ENCODE results near the gene AGGF1.
A peak's percentile ranks its signal among the peaks of the same experiment; 100 is the strongest.
"Not testable (repeated sequence)": the region's sequence is repeated elsewhere in the genome, so short reads cannot be mapped to it uniquely, and the experiment has no call there.

The AGGF1 gene

DNA sequence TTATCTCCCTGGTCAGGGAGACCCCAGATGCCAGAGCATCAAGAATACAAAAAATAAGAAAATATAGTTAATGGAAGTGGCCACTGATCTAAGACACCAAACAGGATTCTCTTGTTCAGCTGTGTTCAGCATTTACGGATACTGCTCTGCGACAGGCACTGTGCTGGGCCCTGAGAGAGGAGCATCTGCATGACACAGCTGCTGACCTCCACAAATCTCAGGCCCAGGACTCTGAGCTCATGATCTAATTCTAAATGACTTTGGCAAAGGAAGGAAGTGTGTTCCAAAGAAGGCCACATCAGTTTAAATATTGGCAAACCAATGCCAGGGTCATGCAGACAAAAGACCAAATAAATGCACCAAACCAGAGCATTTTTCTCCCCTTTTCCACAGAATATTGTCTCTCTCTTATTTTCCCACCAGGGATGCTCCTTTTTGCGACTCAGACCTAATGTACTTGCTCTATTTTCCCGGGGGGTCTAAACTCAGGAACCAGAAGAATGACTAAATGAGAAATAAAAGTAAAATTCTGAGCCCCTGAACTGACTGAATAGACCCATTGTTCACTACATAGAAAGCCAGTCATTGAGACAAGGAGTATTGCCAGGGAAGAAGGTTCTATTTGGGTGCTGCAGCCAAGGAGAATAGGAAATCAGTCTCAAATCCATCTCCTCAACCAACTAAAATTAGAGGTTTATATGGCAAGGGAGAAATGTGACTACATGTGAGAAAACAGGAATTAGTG is 1.4 kb upstream of the AGGF1 start:
- no peak for DNase-seq

DNA sequence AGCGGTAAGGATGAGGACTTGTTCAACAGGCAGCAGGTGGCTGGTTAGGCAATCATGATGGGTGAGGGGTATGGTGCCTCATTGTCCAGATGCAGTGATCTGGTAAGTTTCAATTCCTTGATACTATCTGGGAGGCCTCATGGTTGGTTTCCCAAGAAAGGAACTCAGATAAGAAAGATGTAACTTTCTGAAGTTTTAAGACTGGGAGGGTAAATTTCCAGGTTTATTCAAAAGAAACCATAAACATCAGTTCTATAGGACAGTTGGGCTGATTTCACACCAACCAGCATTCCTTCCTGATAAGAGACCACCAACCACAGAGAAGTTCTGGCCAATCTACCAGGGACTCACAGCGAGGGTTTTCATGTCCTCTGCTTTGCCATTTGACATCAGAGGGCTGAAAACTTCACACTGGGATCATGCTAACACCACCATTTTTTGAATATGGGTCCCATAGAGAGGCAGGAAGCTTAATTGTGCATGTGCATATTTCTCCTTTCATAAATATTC is 773 bp upstream of the AGGF1 start:
- no peak for DNase-seq

DNA sequence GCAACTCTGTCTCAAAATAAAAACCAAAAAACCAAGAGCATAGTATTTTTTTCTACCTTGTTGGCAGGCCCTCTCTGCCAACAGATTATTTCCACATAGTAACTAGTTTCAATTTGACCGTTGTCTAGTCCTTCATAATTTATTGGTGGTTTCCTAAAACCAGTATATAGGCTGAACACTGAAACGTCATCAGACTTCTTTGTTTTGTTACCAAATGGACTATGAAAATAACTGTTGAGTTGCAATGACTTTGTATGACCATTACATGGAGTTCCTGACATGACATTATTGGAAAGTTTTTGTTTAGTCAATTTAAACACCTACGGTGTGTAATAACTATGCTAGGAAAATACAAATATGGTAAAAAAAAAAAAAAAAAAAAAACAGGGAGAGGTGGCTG is 1.7 kb downstream of the AGGF1 start:
- DNase-seq = no peak

DNA sequence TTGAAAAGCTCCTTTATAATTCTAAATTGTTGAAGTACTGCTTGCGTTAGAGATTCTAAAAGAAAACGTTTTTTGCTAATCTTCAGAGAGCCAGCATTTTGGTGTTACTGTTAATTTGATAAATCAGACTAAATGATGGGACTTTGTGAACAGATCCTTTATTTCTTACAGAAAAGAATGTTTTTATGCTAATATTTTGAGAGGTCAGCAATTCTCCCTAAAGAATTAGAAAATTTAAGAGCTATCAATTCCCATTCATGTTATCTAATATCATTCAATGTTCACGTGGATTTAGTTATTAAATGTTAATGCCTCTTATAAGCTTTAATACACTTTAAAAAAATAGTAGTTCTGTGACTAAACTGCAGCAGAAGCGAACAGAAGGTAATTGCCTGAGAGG is 2.4 kb downstream of the AGGF1 start:
- no peak for DNase-seq

DNA sequence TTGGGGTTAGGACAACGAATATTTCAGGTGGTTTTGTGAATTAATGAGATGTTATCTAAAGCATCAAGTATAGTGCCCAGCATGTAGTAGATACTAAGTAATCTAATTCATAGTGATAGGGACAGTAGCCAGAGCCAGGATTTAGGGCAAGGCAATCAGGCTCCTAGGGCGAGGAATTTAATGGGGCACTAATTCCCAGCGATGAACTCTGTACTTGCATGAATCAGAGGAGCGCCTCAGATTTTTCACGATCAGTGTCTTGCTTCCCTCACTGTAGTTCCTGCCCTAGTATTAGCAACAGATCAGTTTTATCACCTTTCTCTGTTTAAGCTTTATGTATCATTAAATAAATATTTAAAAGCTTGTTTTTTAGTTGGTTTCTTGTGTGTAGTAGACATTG is 3.1 kb downstream of the AGGF1 start:
- DNase-seq = no peak

DNA sequence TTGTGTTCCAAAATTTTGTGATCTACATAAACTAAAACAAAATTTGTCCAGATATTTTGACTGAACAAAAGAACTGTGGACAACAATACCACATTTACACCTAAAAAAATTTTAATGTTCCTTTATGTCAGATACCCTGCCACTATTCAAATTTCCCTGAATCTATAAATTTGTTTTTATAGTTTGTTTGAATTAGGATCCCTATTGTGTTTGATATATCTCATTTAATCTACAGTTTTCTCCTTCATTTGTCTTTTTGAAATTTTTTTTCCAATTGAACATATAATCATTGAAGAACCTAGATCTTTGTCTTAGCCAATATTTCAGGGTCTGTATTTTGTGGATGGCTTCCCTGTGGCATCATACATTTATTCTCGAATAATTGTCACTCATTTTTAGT is 5.7 kb downstream of the AGGF1 start:
- DNase-seq = no peak

DNA sequence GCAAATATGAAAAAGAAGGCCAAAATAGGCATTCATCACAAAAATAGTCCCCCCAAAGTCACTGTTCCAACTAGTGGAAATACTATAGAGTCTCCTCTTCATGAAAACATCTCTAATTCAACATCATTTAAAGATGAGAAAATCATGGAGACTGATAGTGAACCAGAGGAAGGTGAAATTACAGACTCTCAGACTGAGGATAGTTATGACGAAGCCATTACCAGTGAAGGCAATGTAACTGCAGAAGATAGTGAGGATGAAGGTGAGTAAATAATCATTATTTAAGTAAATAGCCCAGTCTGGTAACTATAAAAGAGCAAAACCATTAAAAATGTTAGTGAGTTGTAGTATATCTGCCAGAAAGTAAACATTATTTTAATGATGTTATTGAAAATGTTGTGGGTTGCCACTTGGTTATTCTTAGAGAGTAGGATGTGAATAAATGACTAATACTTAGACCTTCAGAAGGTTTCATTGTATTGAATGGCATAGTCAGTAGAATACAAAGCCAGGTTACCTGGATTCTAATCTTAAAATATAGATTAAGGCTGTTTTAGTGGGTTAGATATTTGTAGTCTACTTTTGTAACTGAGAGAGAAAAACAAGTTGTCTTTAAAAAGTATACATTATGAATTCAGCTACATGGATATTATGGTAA is 16.3 kb downstream of the AGGF1 start:
- DNase-seq = no peak

DNA sequence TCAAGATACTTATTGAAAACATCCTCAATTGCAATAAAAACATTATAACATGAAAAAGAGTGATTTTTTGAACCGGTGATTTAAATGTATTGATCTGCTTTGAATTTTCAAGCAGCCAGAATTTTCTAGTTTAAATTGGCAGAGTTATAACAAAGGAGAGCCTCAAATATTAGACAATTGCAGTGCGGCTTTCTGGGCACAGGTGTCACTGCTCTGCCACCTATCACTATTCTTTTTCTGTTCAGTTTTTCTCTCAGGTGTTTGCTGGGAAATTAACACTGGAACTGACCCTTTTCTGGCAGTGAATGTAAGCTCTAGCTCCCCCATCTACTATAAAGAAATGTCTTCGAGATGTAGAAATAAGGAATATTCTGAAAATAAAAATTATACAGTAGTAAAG is 33.8 kb downstream of the AGGF1 start:
- no peak for DNase-seq

DNA sequence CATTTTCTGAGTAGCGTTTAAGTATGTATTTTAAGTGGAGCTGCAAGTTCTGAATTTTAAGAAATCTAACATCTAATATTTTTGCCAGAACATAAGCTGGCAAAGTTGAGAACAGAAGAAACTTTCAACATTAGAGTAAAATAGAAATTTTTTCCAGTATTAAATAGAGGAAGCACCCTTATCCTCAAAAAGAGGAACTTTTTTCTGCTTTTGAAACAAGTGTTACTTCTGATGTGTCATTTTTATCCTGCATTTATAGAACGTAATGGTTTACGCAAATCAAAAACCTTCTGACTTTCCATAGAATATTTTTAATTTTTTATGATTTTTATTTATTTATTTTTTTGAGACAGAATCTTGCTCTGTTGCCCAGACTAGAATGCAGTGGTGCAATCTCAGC is 35.1 kb downstream of the AGGF1 start:
- DNase-seq = no peak

DNA sequence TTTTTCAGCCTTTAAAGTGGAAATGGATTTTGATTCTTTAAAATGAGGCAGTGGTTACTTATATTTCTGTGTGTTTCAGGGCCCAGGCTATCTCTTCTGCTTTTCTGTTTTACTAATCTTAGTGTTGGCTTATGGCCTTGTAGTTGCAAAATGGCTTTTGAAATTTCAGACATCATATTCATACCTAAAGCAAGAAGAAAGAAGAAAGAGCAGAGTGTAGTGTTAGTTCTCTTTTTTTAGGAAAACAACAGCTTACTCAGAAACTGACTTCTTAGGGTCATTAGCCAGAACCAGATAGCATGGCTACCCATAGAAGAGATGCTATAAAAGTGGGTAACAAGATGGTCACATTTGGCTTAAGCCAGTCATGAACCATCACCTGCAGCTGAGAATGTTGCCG is 36.0 kb downstream of the AGGF1 start:
- DNase-seq = no peak

DNA sequence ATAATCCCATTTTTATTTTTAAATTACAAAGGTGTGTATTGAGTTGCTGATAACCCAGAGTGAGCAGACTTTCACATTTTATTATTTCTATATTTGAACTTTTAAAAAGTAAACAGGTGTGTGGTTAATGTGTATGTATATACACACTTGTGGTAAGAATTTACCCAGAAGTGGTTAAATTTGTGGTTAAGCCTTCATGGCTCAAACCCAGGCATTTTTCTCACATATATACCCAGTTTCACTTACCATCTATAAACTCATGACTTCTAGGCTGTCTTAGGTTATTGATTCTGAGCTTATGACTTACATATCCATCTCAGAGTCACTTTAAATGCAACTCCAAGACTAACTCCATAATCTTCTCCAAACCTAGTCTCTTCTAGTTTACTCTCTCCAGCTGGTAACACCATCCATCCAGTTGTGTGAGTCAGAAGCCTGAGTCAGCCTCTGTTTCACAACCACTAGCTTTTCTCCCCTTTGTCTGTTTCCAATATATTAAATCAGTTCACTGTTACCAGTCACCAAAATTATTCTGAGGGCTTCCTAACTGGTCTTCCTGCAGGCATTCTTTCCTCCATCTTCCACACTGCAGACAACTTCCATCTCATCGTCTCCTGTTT is 36.7 kb downstream of the AGGF1 start:
- no peak for DNase-seq

DNA sequence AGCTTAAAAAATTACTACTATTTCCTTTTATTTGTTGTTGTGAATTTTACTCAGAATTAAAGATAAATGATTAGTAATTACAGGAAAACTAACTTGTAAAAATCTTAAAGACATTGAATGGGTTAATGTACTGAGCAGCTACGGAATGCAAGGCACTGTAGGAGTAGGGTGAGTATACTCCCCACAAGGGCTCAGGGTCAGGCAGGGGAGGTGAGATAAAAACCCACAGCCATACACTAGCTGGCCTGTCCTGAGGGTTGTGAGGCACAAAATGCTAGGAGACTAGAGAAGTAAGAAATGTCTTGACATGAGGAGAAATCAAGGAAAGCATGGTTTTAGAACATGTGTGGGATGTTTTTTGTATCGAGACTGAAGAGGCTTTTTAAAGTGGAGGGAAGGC is 43.5 kb downstream of the AGGF1 start:
- no peak for DNase-seq

DNA sequence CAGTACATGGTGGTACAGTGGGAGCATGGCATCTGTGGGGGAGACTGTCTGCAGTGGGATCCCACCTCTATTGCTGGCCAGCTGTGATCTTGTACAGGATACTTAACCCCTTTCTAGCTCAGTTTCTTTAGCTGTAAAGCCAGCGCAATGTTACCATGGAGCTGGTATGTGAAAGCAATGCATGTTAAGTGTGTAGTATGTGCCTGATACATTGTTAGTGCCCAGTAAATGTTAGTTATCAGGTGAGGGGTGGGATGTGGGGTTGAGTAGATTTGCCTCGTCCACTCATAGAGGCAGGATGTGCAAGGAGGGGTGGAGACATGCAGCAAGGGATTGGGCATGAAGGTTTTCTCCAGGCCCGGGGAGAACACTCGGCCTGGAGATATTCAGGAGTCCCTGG is 44.5 kb downstream of the AGGF1 start:
- DNase-seq = no peak

DNA sequence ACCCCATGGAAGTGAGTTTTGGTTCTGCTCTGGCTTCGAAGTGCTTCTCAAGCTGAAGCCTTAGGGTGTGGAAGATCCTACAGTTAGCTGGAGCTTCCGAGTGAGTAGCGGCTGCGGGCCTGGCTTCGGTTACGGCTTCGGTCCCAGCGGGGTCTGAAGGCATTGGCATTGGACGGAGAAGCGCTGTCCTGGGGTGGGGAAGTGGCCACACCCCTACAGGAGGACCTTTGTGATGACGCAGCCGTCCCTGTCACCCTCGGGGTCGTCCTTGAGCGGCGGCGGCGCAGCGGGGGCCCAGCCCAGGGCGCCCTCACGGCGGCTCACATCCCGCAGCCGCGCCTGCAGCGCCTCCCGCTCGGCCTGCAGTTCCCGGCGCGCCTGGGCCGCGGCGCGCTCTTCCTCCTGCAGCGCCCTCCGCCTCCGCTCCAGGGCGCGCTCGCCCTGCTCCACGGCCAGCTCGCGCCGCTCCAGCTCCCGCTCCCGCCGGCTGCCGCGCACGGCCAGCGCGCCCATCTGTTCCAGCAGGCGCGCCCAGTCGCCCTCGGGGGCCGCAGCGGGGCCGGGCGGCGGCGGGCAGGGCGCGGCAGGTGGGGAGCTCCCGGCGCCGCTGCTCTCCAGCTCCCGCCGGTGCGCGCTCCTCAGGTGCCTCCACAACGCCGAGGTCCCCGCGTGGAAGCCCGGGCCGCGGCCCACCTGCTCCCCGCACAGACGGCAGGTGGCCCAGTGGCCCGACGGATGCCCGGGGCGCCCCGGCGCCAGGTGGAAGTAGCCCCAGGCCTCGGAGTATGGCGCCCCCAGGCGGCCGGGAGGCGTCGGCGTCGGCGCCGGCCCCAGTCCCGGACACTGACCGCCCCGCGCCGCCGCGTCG is 47.0 kb downstream of the AGGF1 start:
- DNase-seq = no peak

DNA sequence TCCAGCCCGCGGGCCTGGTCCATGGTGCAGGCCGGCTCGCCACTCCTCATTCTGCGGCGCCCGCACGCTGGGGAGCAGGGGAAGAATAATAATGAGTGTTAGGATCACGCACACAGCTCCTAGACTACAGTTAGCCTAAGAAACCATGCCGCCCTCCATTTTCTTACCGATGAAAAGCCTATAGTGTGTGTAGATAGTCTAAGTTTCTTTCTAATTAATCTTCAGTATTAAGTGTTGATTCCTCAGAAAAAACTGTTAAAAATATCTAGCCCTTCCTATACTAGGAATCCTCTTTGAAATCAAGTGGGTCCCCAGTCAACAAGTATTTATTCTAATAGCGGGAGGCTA is 47.6 kb downstream of the AGGF1 start:
- no peak for DNase-seq

DNA sequence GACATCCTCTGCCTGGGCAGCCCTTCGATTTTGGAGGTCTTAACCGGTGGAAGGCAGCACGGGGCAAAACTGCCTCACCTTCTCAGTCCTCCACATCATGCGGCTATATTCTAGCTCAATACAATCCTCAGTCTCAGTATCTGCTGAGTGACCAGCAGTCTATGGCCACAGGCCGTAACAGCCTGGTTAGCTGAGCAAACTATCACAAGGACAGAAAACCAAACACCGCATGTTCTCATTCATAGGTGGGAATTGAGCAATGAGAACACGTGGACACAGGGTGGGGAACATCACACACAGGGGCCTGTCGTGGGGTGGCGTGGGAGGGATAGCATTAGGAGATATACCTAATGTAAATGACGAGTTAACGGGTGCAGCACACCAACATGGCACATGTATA is 50.3 kb downstream of the AGGF1 start:
- DNase-seq = not testable (repeated sequence)

DNA sequence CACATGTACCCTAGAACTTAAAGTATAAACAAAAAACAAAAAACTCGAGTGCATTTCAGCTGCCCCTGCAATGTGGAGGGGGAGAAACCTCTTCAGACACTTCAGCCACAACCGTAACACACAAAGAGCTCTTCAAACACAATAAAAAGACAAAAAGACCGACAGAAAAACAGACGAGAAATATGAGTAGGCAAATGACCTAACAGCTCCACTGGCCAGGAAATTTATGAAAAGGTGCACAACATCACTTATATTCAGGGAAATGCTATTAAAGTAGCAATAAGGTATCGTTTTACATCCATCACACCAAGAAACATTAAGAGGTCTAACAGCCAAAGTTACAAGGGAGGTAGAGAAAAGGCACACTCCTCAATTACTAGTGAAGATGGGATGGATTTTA is 50.7 kb downstream of the AGGF1 start:
- DNase-seq = no peak

DNA sequence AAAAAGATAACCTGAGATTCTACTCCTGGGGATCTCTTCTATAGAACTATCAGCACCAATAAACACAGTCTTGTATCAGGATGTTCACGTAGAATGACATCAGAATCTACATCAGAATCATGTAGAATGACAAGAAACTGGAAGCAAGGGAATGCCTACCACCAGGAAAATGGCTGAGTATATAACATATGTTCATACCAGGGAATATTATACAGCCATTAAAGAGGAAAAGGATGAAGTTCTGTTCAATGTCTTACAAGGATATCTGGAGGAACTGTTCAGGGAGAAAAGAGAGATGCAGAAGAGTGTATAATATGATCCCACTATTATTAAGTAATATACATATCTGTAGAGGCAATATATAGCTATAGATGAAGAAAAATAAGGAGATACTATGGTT is 52.1 kb downstream of the AGGF1 start:
- no peak for DNase-seq

DNA sequence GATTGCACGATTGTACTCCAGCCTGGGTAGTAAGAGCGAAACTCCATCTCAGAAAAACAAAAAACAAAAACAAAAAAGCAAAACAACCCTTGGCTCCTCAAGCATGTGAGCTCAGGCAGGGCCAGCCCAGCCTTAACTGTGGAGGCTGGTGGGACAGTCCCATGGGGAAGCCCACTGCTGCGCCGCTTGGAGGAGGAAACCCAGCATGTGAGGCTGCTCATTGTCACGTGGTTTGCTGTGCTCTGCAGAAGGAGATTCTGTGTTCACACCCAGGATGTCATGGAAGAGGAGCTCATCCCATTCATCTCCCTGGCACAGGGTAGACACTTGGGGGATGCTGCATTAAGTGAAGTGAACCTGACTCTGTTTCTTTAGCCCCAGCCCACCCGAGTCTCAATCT is 52.9 kb downstream of the AGGF1 start:
- no peak for DNase-seq

DNA sequence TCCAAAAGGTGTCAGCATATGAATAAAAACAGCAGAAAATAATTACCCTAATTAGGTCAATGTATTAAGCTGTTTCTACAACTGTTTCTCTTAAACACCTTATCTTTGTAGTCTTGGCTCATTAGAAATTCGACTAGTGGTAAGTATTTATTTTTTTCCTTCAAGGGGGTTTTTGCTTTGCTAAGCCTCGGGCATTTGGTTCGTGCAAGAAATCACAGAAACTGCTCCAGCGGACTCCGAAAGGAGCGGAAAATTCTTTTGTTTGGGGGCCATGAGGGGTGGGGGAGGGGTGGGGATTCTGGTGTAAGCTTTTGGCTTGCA is 56.1 kb downstream of the AGGF1 start:
- DNase-seq = no peak

DNA sequence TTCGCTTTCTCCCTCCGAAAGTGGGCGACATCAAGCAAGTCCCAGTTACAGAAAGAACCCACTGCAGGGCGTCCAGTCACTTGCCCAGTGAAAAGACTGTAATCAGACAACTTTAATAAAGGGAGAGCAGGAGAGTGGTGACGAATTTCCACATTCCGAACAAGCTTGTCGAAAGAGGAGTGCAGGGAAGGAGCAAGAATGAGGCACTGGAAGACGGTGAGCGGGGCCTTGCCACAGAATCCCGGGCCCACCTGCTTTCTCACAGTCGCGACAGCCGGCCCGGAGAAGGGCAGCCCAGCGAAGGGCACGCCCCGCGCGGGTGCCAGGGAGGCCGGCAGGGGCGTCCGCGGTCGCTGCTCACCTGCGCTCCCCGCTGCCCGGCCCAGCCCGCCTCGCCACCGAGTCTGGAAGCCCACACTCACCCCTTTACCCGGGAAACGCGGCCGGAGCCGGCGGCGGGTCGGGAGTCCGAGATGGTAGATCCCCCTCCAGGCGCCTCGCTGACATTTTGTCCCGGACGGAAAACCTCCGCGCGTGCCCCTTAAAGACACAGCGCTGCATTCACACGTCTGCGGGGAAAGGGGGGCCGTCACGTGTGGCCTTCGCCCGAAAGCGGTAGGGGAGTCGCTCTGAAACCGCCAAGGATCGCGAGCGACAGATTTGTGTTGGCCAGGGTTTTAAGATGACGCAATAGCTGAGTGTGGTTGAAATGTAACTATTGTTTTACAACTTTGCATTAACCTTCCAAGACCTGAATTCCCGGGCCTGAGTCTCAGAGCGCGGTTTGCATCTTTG is 56.7 kb downstream of the AGGF1 start, which contains the start of gene ZBED3:
Gene ZBED3, minus strand, starts transcription at position 597 of the 795 bp plus-strand sequence. CDS start 9,407 bp downstream, outside the sequence.
- peak; percentile 67 to 88 for DNase-seq

DNA sequence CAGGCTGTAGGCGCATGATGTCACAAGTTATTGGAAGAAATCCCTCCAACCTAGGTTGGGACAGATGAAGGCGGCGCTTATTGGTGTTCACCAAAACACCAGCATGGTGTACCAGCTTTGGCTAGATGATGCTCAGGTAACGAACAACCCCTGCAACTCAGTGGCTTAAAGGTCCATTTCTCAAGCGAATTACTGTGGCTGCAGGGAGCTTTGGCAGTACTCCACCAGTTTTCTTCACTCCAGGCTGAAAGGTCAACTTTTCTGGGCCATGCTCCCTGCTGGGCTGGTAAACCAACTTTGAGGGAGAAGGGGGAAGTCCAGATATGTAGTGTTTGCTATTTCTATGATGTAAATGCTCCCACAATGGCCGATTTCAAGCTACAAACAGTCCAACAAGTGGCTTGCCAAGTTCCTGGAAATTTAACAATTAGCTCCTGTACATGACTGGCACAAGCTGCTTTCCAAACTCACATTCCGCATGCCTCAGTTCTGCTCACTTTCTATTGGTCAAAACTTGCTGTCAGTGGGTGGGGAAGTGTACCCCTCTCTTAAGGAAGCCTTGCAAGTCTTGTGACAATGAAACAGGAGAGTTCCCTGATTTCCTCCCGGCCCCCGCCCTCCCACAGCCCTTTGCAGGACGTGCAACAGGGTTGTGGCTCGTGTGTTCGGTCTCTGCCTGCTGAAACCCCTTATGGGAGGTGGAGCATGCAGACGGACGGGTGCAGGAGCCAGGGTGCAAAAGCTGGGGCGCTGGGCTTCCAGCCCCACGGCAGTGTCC is 57.5 kb downstream of the AGGF1 start:
- no peak for DNase-seq
